BLaER1 treated with 17β-estradiol and CSF1 and Interleukin-3, amounts not matched to agents 10 nM and 100 nM (cell line): ENCODE measurements around the gene TTC7B.

Source experiments
- H3K27ac ChIP-seq, 11 experiments: shearing (Covaris generic); formaldehyde crosslinking; 2 replicates each; pipeline ENCODE4 v1.8.1; 2022
- H3K27me3 ChIP-seq, 11 experiments: shearing (Covaris generic); formaldehyde crosslinking; 2 replicates each; pipeline ENCODE4 v1.8.1; 2022
- H3K36me3 ChIP-seq, 11 experiments: shearing (Covaris generic); formaldehyde crosslinking; 2 replicates each; pipeline ENCODE4 v1.8.1; 2022
- H3K4me1 ChIP-seq, 10 experiments: shearing (Covaris generic); formaldehyde crosslinking; 2 replicates each; pipeline ENCODE4 v1.8.1; 2022
- H3K4me2 ChIP-seq, 11 experiments: shearing (Covaris generic); formaldehyde crosslinking; 2 replicates each; pipeline ENCODE4 v1.8.1; 2022
- H3K4me3 ChIP-seq, 10 experiments: shearing (Covaris generic); formaldehyde crosslinking; 2 replicates each; pipeline ENCODE4 v1.8.1; 2022
- H3K9ac ChIP-seq, 11 experiments: shearing (Covaris generic); formaldehyde crosslinking; 2 replicates each; pipeline ENCODE4 v1.8.1; 2022
- H3K9me3 ChIP-seq, 11 experiments: shearing (Covaris generic); formaldehyde crosslinking; replicated peaks in 1 of 11; 2 replicates each; pipeline ENCODE4 v1.8.1; 2022
- H4K20me1 ChIP-seq, 11 experiments: shearing (Covaris generic); formaldehyde crosslinking; 2 replicates each; pipeline ENCODE4 v1.8.1; 2022
- Cebpa-rat ChIP-seq, 11 experiments: shearing (Covaris generic); IDR thresholded peaks; 2 replicates each; pipeline ENCODE4 v1.8.1; 2022

The TTC7B gene

DNA sequence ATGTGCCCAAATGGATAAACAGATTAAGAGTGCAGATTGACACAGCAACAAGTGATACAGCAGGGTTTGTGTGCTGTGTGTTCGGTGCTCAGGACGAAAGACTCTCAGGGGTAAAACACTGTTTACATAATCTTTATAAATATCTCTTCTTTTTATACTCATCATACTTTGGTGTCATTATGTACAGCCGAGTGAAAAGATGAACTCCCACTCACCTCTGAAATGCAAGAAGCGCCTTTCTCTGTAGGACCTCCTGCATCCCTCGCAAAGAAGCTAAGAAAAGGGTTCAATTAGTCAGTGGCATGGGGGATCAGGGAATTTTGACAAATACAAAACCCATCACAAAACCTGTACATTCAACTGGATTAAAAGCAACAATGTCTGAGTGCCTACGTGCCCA, 163.6 kb downstream of the TTC7B start:
- Histone ChIP-seq H3K36me3 (peaks cover 15 to 58% (median 38%) of the 10 kb centered on the region in 11 experiments; a peak in 18 of 22 replicates), H3K27ac (no peak overlapping the region)

DNA sequence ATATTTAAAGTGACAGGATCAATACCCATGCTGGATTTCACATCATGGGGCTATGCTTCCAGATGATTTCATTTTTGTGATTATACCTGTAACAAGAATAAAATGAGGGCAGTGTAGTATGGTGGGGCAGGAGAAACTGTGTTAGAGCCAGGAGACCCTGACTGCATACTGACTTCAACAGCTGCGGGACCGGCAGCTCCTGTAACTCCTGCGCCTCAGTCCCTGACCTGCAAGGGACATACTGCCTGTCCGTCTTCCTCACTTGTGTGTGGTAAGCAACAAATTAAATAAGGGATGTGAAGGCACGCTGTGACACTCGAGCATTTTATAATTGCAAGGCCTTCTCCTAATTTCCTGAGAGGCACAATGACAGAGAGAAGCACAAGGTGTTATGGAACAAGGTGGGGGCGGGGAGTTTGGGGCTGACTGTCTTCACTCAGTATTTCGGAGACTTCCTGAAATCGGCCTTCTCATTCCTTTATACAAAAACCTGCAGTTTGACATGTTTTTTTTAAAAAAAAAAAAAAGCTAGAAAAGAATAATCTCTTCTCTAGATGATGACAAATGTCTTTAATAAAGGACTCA, 164.2 kb downstream of the TTC7B start:
- TF ChIP-seq Cebpa-rat (IDR thresholded peaks at IDR 0.05): no peak
- H3K9me3 ChIP-seq: no peaks in the 10 kb centered on the region
- H3K4me1 ChIP-seq: peaks cover 0 to 90% (median 5%) of the 10 kb centered on the region in 10 experiments; a peak in 10 of 20 replicates
- H4K20me1 ChIP-seq: no peaks in the 10 kb centered on the region
- H3K36me3 ChIP-seq: peaks cover 9 to 56% (median 32%) of the 10 kb centered on the region in 11 experiments; a peak in 18 of 22 replicates
- peak overlapping the region in 2 of 11 experiments; percentile 27; a peak in 2 of 22 replicates for H3K4me2 ChIP-seq
- no peak overlapping the region for H3K27ac ChIP-seq
- H3K4me3 ChIP-seq: no peak overlapping the region
- H3K9ac ChIP-seq: no peak overlapping the region
- no peaks in the 10 kb centered on the region for H3K27me3 ChIP-seq

More for the DNA sequence above, 163.6 kb downstream of the TTC7B start:
- Histone ChIP-seq H3K27me3 (no peaks in the 10 kb centered on the region), H3K9me3 (no peaks in the 10 kb centered on the region), H3K4me2 (peak overlapping the region in 2 of 11 experiments; percentile 15 to 22; a peak in 2 of 22 replicates), H3K4me1 (peaks cover 0 to 90% (median 5%) of the 10 kb centered on the region in 10 experiments; a peak in 10 of 20 replicates), H3K4me3 (no peak overlapping the region), H3K9ac (no peak overlapping the region), H4K20me1 (no peaks in the 10 kb centered on the region)
- TF ChIP-seq Cebpa-rat (IDR thresholded peaks at IDR 0.05): no peak

DNA sequence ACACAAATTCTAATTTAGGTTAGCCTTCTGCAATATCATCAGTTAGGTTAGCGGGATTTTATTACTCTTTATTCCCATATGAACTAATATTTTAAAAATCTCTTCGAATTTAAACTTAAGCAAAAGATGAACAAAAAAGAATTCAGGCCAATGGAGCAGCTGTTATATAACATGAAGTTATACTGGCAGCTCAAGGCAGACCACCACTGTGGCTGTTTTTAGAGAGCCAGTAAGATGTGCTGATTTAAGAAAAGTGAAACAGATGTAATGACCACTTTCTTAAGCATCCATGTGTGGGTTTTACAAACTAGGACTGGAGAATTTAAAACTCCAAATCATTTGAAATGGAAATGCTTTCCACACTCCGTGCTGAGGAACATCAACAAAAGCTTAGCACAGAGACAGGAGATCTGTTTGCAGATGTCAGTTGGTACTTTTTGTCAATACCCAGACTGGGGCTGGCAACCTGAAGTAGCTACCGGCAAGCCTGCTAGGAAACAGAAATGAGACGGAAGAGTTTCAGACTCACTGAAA, 164.9 kb downstream of the TTC7B start:
- peaks cover 0 to 90% (median 5%) of the 10 kb centered on the region in 10 experiments; a peak in 10 of 20 replicates for H3K4me1 ChIP-seq
- no peak for TF ChIP-seq Cebpa-rat (IDR thresholded peaks at IDR 0.05)

GRCh38 chr14:90649557-90650135, 166.6 kb downstream of the TTC7B start:
- Histone ChIP-seq H3K4me2 (peak overlapping the region in 5 of 11 experiments; percentile 1 to 65 (median 46); a peak in 6 of 22 replicates), H3K4me3 (no peak overlapping the region)

More for the DNA sequence above, 164.9 kb downstream of the TTC7B start:
- Histone ChIP-seq H3K36me3 (peaks cover 2 to 56% (median 27%) of the 10 kb centered on the region in 11 experiments; a peak in 15 of 22 replicates), H3K27ac (no peak overlapping the region), H3K27me3 (no peaks in the 10 kb centered on the region), H3K9me3 (no peaks in the 10 kb centered on the region), H4K20me1 (no peaks in the 10 kb centered on the region), H3K4me3 (no peak overlapping the region), H3K4me2 (no peak overlapping the region), H3K9ac (no peak overlapping the region)

GRCh38 chr14:90649083-90649482, 167.1 kb downstream of the TTC7B start:
- peak overlapping the region in 7 of 11 experiments; percentile 1 to 65 (median 16); a peak in 10 of 22 replicates for H3K4me2 ChIP-seq
- H3K27ac ChIP-seq: peak overlapping the region in 2 of 11 experiments; percentile 11 to 40; a peak in 3 of 22 replicates
- peaks cover 0 to 48% (median 30%) of the 10 kb centered on the region in 11 experiments; a peak in 16 of 22 replicates for H3K36me3 ChIP-seq
- no peak overlapping the region for H3K9ac ChIP-seq
- peaks cover 4 to 92% (median 7%) of the 10 kb centered on the region in 10 experiments; a peak in 12 of 20 replicates for H3K4me1 ChIP-seq
- no peak for TF ChIP-seq Cebpa-rat (IDR thresholded peaks at IDR 0.05)
- no peak overlapping the region for H3K4me3 ChIP-seq
- no peaks in the 10 kb centered on the region for H3K9me3 ChIP-seq
- H3K27me3 ChIP-seq: no peaks in the 10 kb centered on the region
- H4K20me1 ChIP-seq: no peaks in the 10 kb centered on the region

More at GRCh38 chr14:90649557-90650135, 166.6 kb downstream of the TTC7B start:
- TF ChIP-seq Cebpa-rat (IDR thresholded peaks at IDR 0.05): no peak
- peak overlapping the region in 2 of 11 experiments; percentile 11 to 40; a peak in 2 of 22 replicates for H3K27ac ChIP-seq
- no peaks in the 10 kb centered on the region for H3K27me3 ChIP-seq
- H3K9ac ChIP-seq: no peak overlapping the region
- peaks cover 4 to 91% (median 7%) of the 10 kb centered on the region in 10 experiments; a peak in 12 of 20 replicates for H3K4me1 ChIP-seq
- peaks cover 0 to 52% (median 34%) of the 10 kb centered on the region in 11 experiments; a peak in 16 of 22 replicates for H3K36me3 ChIP-seq
- H3K9me3 ChIP-seq: no peaks in the 10 kb centered on the region
- H4K20me1 ChIP-seq: no peaks in the 10 kb centered on the region

- no peak overlapping the region for H3K9ac ChIP-seq
- no peak for TF ChIP-seq Cebpa-rat (IDR thresholded peaks at IDR 0.05)
- no peaks in the 10 kb centered on the region for H4K20me1 ChIP-seq
- peaks cover 0 to 48% (median 28%) of the 10 kb centered on the region in 11 experiments; a peak in 16 of 22 replicates for H3K36me3 ChIP-seq
- H3K4me1 ChIP-seq: peaks cover 4 to 91% (median 7%) of the 10 kb centered on the region in 10 experiments; a peak in 12 of 20 replicates
- no peaks in the 10 kb centered on the region for H3K9me3 ChIP-seq
- no peak overlapping the region for H3K4me3 ChIP-seq
- peak overlapping the region in 2 of 11 experiments; percentile 65; a peak in 4 of 22 replicates for H3K27ac ChIP-seq
- peak overlapping the region in 3 of 11 experiments; percentile 15 to 54 (median 46); a peak in 6 of 22 replicates for H3K4me2 ChIP-seq
- H3K27me3 ChIP-seq: no peaks in the 10 kb centered on the region
Measured at GRCh38 chr14:90648421-90648820, 167.8 kb downstream of the TTC7B start.

DNA sequence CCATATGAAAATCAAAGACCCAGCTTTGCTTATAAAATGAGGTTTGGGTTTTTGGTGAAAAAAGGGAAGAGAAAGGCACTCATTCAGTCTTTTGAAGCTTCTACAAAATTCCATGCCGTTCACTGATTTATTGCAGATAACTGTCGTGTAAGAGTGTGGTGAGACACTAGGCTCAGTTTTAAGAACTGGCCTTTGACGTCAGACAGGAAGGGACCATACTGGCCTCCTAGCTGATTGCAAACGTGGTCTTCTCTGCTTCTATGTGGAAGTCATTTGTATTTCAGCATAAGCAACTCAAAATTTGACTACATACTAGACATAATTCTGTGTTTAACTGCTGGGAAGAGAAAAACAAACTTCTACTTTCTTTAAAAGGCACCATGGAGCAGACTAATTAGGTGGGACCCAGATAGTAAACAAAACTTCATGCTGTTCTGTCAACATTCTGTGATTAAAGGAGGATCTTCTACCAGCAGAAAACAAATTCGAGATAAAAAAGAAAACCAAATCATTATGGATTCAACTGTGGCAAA, 168.7 kb downstream of the TTC7B start:
- H3K4me3 ChIP-seq: no peak overlapping the region
- H3K27me3 ChIP-seq: no peaks in the 10 kb centered on the region
- H3K27ac ChIP-seq: peak overlapping the region in 2 of 11 experiments; percentile 65; a peak in 4 of 22 replicates
- no peaks in the 10 kb centered on the region for H4K20me1 ChIP-seq
- peak overlapping the region in 1 of 11 experiments; percentile 22; a peak in 1 of 22 replicates for H3K9ac ChIP-seq
- H3K4me2 ChIP-seq: peak overlapping the region in 3 of 11 experiments; percentile 15 to 54 (median 46); a peak in 5 of 22 replicates
- peaks cover 0 to 48% (median 30%) of the 10 kb centered on the region in 11 experiments; a peak in 14 of 22 replicates for H3K36me3 ChIP-seq
- H3K9me3 ChIP-seq: no peaks in the 10 kb centered on the region
- no peak for TF ChIP-seq Cebpa-rat (IDR thresholded peaks at IDR 0.05)
- H3K4me1 ChIP-seq: peaks cover 4 to 83% (median 7%) of the 10 kb centered on the region in 10 experiments; a peak in 12 of 20 replicates

- Histone ChIP-seq H3K9ac (no peak overlapping the region), H3K4me2 (peak overlapping the region in 3 of 11 experiments; percentile 43 to 54 (median 51); a peak in 3 of 22 replicates), H3K4me1 (peaks cover 4 to 85% (median 7%) of the 10 kb centered on the region in 10 experiments; a peak in 12 of 20 replicates)
Measured at GRCh38 chr14:90645842-90646443, 170.3 kb downstream of the TTC7B start.

More at GRCh38 chr14:90645842-90646443, 170.3 kb downstream of the TTC7B start:
- no peak for TF ChIP-seq Cebpa-rat (IDR thresholded peaks at IDR 0.05)
- Histone ChIP-seq H3K4me3 (no peak overlapping the region), H4K20me1 (no peaks in the 10 kb centered on the region), H3K27me3 (no peaks in the 10 kb centered on the region), H3K36me3 (peaks cover 0 to 50% (median 28%) of the 10 kb centered on the region in 11 experiments; a peak in 15 of 22 replicates), H3K27ac (no peak overlapping the region), H3K9me3 (no peaks in the 10 kb centered on the region)
